Fibroblast of pulmonary artery (primary cell): ENCODE results near the gene KRAS.

ENCODE experiments used
- DNase-seq: peaks from one replicate; pipeline ENCODE4 v3.0.0-alpha.2; 2010; ENCODE audit warnings: low read depth
- H3K4me3 ChIP-seq: replicated peaks from 2 replicates; pipeline ENCODE4 v1.5.1; 2011; ENCODE audit warnings: low read depth, mild to moderate bottlenecking, control low read depth, low read length, moderate library complexity
- TF ChIP-seq, protein P1 (sequence below): IDR thresholded peaks from 2 replicates; pipeline ENCODE4 v1.5.1; 2011; ENCODE audit warnings: mild to moderate bottlenecking, control low read depth, low read length, inconsistent platforms; ENCODE audit errors: missing control alignments

The KRAS gene

DNA sequence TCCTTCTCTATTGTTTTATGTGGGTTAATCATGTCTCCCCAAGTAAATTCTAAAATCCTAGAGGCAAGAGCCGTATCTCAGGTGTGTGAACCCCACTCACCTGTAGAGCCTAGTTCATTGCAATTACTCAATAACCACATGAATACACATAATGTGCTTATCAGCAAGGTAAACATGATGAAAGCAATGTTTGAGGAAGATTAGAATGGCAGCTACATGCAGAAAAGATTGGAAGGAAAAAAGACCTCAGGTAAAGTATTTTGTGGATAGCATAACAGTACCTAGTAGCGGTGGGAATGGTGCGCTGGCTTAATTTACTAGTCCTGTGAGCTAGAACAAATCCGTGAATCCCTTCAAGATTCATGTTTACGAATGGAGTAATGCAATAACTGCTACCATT is 5.3 kb upstream of the KRAS start:
- no peak for DNase-seq
- TF ChIP-seq, protein P1, sequence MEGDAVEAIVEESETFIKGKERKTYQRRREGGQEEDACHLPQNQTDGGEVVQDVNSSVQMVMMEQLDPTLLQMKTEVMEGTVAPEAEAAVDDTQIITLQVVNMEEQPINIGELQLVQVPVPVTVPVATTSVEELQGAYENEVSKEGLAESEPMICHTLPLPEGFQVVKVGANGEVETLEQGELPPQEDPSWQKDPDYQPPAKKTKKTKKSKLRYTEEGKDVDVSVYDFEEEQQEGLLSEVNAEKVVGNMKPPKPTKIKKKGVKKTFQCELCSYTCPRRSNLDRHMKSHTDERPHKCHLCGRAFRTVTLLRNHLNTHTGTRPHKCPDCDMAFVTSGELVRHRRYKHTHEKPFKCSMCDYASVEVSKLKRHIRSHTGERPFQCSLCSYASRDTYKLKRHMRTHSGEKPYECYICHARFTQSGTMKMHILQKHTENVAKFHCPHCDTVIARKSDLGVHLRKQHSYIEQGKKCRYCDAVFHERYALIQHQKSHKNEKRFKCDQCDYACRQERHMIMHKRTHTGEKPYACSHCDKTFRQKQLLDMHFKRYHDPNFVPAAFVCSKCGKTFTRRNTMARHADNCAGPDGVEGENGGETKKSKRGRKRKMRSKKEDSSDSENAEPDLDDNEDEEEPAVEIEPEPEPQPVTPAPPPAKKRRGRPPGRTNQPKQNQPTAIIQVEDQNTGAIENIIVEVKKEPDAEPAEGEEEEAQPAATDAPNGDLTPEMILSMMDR: no peak

DNA sequence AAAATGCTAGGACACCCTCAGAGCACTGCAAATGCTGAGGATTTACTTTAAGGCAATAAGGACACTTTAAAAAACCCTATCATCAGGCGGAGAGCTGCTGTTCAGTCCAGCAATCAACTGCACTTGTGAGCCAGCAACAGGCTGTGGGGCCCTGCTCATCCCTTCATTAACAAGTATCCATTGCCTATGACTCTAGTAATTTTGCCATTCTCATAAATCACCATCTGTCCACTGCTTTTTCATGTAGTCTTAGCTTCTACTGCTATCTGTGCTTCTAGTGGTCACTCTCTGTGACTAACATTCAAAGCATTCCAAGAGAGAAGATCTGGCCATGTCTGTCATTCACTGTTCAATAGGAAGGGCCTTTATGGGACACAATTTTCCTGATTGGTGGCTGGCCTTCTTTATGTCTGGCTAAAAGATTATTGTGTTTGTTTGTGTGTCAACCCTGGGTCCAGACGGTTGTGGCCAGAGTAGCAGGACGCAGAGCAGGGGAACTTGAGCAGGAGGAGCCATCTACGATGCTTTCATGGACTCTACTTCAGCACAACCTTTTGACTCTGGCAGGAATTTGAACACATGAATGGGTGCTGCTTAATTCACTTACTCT is 3.6 kb upstream of the KRAS start:
- DNase-seq: no peak
- H3K4me3 ChIP-seq: no peak overlapping the region
- TF ChIP-seq, protein P1: no peak

More for the DNA sequence above, 5.3 kb upstream of the KRAS start:
- H3K4me3 ChIP-seq: no peak overlapping the region

DNA sequence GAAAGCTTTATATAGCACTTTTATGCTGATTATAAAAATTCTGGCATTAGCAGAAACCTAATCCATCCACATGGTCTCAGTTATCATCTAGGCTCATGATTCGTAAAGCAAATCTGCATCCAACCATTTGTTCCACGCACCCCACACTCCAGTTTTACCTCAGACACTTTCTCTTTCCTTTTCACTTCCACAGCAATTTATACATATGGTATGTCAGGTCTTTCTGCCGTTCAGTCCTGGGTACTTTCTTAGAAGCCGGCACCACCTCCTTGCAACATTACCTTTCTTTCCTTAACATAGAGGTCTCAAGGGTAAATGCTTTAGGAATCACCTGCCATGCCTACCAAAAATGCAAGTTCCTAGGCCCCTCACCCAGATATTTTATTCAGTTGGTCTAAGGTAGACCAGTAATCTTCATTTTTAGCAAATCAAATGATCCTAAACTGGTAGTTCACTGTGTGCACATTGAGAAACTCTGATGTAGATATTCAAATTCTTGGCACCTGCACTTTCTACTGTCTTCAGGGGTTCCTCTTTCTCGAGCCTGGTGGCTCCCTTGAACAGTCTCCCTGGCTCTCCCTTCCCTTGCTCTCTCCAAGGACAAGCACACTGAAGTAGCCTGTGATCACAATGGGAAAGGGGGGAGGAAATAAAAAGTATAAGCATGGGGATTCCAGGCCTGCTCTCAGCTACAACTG is 2.8 kb upstream of the KRAS start:
- H3K4me3 ChIP-seq: no peak overlapping the region
- TF ChIP-seq, protein P1: no peak
- no peak for DNase-seq

DNA sequence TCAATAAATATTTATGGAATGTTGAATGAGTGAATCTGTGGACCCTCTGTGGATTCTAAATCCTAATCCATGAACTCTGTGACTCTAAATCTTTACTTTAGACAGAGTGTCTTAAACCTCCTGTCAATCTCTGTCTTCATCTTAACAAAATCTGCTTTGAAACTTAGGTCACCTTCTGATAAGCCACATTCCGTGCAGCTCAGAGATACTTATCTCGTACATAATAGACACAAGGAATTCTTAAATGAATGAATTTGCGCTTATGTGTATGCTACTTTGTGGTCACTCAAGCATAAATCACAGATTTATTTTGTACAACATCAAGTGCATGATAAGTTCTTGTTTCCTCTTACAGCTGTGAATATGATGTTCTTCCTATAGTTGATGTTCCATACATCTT is 2.2 kb upstream of the KRAS start:
- no peak overlapping the region for H3K4me3 ChIP-seq
- DNase-seq: no peak
- TF ChIP-seq, protein P1: no peak

DNA sequence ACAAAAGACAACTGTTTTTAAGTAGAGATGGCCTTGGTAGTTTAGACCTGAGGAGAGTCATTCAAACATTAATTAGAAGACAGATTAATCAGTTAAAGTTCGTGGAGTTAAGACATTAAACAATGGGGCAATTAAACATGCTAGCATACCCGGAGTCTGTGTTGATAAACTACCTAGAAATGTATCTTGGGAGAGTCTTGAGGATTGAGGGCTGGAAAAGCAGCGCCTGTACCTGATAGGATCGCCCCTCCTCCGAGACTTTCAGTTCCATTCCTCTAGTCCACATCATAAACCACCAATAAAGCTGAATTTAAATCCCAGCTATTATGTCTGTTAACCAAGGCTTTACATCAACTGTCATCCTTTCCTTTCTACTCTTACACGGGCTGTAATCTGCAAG is 1.0 kb upstream of the KRAS start:
- TF ChIP-seq, protein P1: no peak
- peak overlapping the region; percentile 69 for H3K4me3 ChIP-seq
- DNase-seq: no peak

DNA sequence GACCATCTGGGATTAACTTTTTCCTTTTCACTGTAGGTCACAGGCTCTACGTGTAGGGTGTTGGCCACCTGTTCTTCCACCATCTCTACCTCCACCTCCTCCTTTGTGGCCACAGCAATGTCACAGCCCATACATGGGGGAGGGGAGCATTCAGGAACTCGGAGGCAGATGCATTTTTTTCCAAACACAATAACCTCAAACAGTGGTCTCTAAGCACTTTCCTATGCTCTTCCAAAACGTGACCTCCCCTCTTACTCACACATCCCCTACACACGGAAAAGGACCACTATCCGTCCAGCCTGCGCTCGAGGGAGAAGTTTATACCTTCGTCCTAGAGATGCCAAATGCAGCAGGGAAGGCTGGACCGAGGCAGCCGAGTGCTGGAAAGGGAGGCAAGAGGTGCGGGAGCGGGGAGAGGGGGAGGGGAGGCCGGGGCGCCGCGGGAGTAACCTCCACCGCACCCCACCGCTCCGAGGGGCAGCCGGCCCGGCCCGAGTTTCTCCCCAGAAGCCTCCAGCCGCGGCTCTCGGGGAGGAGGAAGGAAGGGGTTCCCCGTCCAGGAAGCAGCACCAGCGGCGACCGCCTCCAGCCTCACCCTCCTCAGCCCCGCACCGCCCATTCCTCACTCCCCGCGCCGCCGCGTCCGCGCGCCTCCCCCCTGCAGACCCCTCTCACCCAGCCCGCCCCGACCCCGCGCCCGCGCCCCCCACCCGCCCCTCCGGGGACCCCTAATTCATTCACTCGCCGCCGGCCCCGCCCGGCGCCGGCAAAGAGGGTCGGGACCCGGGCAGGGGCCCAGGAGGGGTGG is 594 bp downstream of the KRAS start:
- DNase-seq: peak; percentile 22
- TF ChIP-seq, protein P1: no peak
- peak overlapping the region; percentile 94 for H3K4me3 ChIP-seq
